ENCODE results near the gene ZNF710. TPM values are rescaled to one million over a fixed set of nuclear protein-coding genes. Genes with fewer than 3 reads are reported as not detected.

ZNF710 gene
- polyA plus RNA-seq, 1 of the 3 experiments (the other 2 are of a cell fraction): 2.7 TPM

DNA sequence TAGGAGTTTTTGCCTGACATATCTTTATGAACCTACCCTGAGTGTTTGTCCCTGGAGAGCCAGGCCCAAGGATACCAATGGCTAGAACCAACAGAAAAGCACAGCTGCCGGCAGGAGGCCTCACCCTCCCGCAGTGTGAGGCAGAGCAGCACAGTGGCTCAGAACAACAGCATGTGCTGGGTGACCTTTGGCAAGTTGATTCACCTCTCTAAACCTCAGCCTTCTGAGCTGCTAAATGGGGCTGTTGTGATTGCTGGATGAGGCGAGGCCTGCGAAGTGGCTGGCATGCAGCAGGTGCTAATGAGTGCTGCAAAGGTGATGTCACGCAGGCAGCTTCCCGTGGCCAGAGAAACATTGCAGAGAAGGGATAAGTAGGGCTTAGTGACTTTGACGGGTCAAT is 77.8 kb downstream of the ZNF710 start:
- TF ChIP-seq RXRA (IDR thresholded peaks at IDR 0.05; ENCODE audit: borderline replicate concordance, low read depth) (no peak), NFIC (IDR thresholded peaks at IDR 0.05; ENCODE audit: borderline replicate concordance) (no peak), TCF12 (IDR thresholded peaks at IDR 0.05) (no peak), YY1 (IDR thresholded peaks at IDR 0.05; ENCODE audit: low read depth) (no peak), MXI1 (IDR thresholded peaks at IDR 0.05; ENCODE audit: low read depth, low read length) (no peak), FOSL2 (IDR thresholded peaks at IDR 0.05; ENCODE audit: borderline replicate concordance, low read depth) (no peak), EP300 (IDR thresholded peaks at IDR 0.05; ENCODE audit: borderline replicate concordance in 1 of 2, low read depth in 1 of 2, low read length in 1 of 2) (no peak), FOXM1 (IDR thresholded peaks at IDR 0.05; ENCODE audit: low read depth) (no peak), RFX5 (IDR thresholded peaks at IDR 0.05; ENCODE audit: low read length) (no peak), MEF2A (IDR thresholded peaks at IDR 0.05; ENCODE audit: borderline replicate concordance, low read depth) (no peak), JUND (IDR thresholded peaks at IDR 0.05) (no peak)
- TF ChIP-seq, protein P1, sequence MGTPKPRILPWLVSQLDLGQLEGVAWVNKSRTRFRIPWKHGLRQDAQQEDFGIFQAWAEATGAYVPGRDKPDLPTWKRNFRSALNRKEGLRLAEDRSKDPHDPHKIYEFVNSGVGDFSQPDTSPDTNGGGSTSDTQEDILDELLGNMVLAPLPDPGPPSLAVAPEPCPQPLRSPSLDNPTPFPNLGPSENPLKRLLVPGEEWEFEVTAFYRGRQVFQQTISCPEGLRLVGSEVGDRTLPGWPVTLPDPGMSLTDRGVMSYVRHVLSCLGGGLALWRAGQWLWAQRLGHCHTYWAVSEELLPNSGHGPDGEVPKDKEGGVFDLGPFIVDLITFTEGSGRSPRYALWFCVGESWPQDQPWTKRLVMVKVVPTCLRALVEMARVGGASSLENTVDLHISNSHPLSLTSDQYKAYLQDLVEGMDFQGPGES (IDR thresholded peaks at IDR 0.05; ENCODE audit: low read depth, low read length): no peak
- TF ChIP-seq, protein P2, sequence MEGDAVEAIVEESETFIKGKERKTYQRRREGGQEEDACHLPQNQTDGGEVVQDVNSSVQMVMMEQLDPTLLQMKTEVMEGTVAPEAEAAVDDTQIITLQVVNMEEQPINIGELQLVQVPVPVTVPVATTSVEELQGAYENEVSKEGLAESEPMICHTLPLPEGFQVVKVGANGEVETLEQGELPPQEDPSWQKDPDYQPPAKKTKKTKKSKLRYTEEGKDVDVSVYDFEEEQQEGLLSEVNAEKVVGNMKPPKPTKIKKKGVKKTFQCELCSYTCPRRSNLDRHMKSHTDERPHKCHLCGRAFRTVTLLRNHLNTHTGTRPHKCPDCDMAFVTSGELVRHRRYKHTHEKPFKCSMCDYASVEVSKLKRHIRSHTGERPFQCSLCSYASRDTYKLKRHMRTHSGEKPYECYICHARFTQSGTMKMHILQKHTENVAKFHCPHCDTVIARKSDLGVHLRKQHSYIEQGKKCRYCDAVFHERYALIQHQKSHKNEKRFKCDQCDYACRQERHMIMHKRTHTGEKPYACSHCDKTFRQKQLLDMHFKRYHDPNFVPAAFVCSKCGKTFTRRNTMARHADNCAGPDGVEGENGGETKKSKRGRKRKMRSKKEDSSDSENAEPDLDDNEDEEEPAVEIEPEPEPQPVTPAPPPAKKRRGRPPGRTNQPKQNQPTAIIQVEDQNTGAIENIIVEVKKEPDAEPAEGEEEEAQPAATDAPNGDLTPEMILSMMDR (IDR thresholded peaks at IDR 0.05): no peak
- TF ChIP-seq, protein P3, sequence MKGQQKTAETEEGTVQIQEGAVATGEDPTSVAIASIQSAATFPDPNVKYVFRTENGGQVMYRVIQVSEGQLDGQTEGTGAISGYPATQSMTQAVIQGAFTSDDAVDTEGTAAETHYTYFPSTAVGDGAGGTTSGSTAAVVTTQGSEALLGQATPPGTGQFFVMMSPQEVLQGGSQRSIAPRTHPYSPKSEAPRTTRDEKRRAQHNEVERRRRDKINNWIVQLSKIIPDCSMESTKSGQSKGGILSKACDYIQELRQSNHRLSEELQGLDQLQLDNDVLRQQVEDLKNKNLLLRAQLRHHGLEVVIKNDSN (IDR thresholded peaks at IDR 0.05; ENCODE audit: borderline replicate concordance, low read depth): no peak
- TF ChIP-seq, protein P4, sequence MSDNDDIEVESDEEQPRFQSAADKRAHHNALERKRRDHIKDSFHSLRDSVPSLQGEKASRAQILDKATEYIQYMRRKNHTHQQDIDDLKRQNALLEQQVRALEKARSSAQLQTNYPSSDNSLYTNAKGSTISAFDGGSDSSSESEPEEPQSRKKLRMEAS (IDR thresholded peaks at IDR 0.05; ENCODE audit: low read depth): no peak
- Histone ChIP-seq H3K4me3 (ENCODE audit: low read depth in 2 of 2, low read length in 1 of 2) (no peak overlapping the region), H2AFZ (ENCODE audit: low read depth) (no peak overlapping the region), H3K27me3 (ENCODE audit: insufficient read depth) (no peaks in the 10 kb centered on the region), H3K79me2 (ENCODE audit: insufficient read depth) (no peaks in the 10 kb centered on the region), H3K4me2 (no peak overlapping the region), H3K9me2 (no peaks in the 10 kb centered on the region), H3F3A (replicated peaks; ENCODE audit: insufficient read depth) (no peaks in the 10 kb centered on the region), H3K27ac (ENCODE audit: low read depth in 2 of 2, low read length in 1 of 2) (no peak overlapping the region), H3K9me3 (no peaks in the 10 kb centered on the region), H3K9ac (no peak overlapping the region), H4K20me1 (ENCODE audit: insufficient read depth) (no peaks in the 10 kb centered on the region), H3K36me3 (replicated peaks in 1 of 2; ENCODE audit: control insufficient read depth in 1 of 2, insufficient read depth in 2 of 2, low read length in 1 of 2) (peaks cover 4 to 8% of the 10 kb centered on the region in 2 experiments), H3K4me1 (ENCODE audit: control insufficient read depth in 1 of 2, insufficient read depth in 2 of 2, low read depth in 1 of 2, low read length in 1 of 2) (no peaks in the 10 kb centered on the region)
- WGBS (ENCODE audit: low lambda C conversion rate): 95% methylated on average over 7 of the region's 7 CpGs
- DNase-seq: no peak
- CTCF ChIA-PET: interaction anchor here (1.6 to 4.9 kb wide), 2 partner anchors 8 to 318 kb away, joined by 9 to 25 read pairs; no protein-coding TSS in a partner anchor
- POLR2A ChIA-PET: interaction anchor here (1.0 kb wide), 1 partner anchor 23 kb away, joined by 3 read pairs; the partner anchor contains the start of gene IDH2
